H1 (cell line): ENCODE results near the gene SRD5A3. TPM values are rescaled to one million over a fixed set of nuclear protein-coding genes. Genes with fewer than 3 reads are reported as not detected.

ENCODE experiments used
- CTCF ChIA-PET: fragments of 300-600 bp; sonication (Branson Sonifier 250); formaldehyde crosslinking; loops from one replicate; lab custom pipeline; 2021; ENCODE audit not compliant: partially characterized antibody; lab: Charles Lee
- POLR2A ChIA-PET: fragments of 300-600 bp; sonication (Branson Sonifier 250); formaldehyde crosslinking; loops from one replicate; lab custom pipeline; 2021; ENCODE audit warnings: inconsistent platforms; ENCODE audit not compliant: partially characterized antibody; lab: Charles Lee
- DNase-seq, 2 experiments: peaks; one replicate each; pipeline versions ENCODE4 v3.0.0 to v3.0.0-alpha.2; 2010 to 2022; ENCODE audit warnings: low spot score in 2 of 2, low read depth in 1 of 2, mixed read lengths in 1 of 2
- FAIRE-seq: peaks from 2 replicates; lab custom pipeline; 2011; peaks lifted over from hg19 to GRCh38; lab: Jason Lieb, UNC
- H2AFZ ChIP-seq: 2 replicates; pipeline ENCODE4 v1.8.1; 2012; ENCODE audit warnings: low read length, inconsistent platforms
- H2AK5ac ChIP-seq: 2 replicates; pipeline ENCODE4 v1.6.1; 2013; ENCODE audit warnings: low read depth, low read length
- H2BK120ac ChIP-seq: replicated peaks from 2 replicates; pipeline ENCODE3; 2013; ENCODE audit warnings: low read depth, low read length, inconsistent platforms
- H2BK12ac ChIP-seq: 2 replicates; pipeline ENCODE4 v1.6.1; 2013; ENCODE audit warnings: low read depth, low read length
- H2BK15ac ChIP-seq: 2 replicates; pipeline ENCODE4 v1.6.1; 2013; ENCODE audit warnings: low read length
- H2BK20ac ChIP-seq: 2 replicates; pipeline ENCODE4 v1.6.1; 2013; ENCODE audit warnings: low read length
- H2BK5ac ChIP-seq: 2 replicates; pipeline ENCODE4 v1.6.1; 2013; ENCODE audit warnings: low read depth, low read length
- H3K14ac ChIP-seq: 2 replicates; pipeline ENCODE4 v1.6.1; 2013; ENCODE audit warnings: inconsistent platforms; ENCODE audit not compliant: insufficient read length
- H3K18ac ChIP-seq: 2 replicates; pipeline ENCODE4 v1.6.1; 2013; ENCODE audit warnings: low read length; ENCODE audit errors: extremely low read depth
- H3K23ac ChIP-seq: 2 replicates; pipeline ENCODE4 v1.6.1; 2013; ENCODE audit warnings: inconsistent platforms; ENCODE audit not compliant: insufficient read length
- H3K23me2 ChIP-seq: 2 replicates; pipeline ENCODE4 v1.6.1; 2013; ENCODE audit warnings: low read depth, low read length
- H3K27ac ChIP-seq: 2 replicates; pipeline ENCODE4 v1.6.1; 2011; ENCODE audit warnings: low read depth, low read length, inconsistent platforms
- H3K27me3 ChIP-seq, 4 experiments: replicated peaks in 1 of 4; 1 replicate in 1 of 4; 2 replicates in 3 of 4; pipeline versions ENCODE4 v1.6.1 to v1.8.1; 2011 to 2013; ENCODE audit warnings: low read length in 3 of 4, mild to moderate bottlenecking in 3 of 4, inconsistent platforms in 2 of 4, mixed read lengths in 2 of 4, moderate library complexity in 1 of 4; ENCODE audit not compliant: control insufficient read depth in 3 of 4, insufficient read depth in 3 of 4; ENCODE audit errors: extremely low read depth in 1 of 4
- H3K36me3 ChIP-seq, 4 experiments: 2 replicates each; pipeline versions ENCODE4 v1.6.1 to v1.8.1; 2011 to 2013; ENCODE audit warnings: mild to moderate bottlenecking in 4 of 4, low read length in 3 of 4, moderate library complexity in 2 of 4, control low read depth in 1 of 4, inconsistent platforms in 1 of 4; ENCODE audit not compliant: insufficient read depth in 4 of 4, control insufficient read depth in 2 of 4
- H3K4ac ChIP-seq: replicated peaks from 2 replicates; pipeline ENCODE3; 2013; ENCODE audit warnings: low read length, low read depth, mixed read lengths, inconsistent platforms; ENCODE audit not compliant: insufficient read length
- H3K4me1 ChIP-seq, 4 experiments: replicated peaks in 1 of 4; 1 replicate in 1 of 4; 2 replicates in 3 of 4; pipeline versions ENCODE4 v1.6.1 to v1.8.1; 2011 to 2013; ENCODE audit warnings: low read length in 3 of 4, inconsistent platforms in 2 of 4, mixed read lengths in 1 of 4; ENCODE audit not compliant: insufficient read depth in 4 of 4, control insufficient read depth in 3 of 4
- H3K4me2 ChIP-seq, 2 experiments: 2 replicates each; pipeline versions ENCODE4 v1.6.1 to v1.8.1; 2011 to 2013; ENCODE audit warnings: low read depth in 2 of 2, low read length in 2 of 2, control low read depth in 1 of 2, inconsistent platforms in 1 of 2, mild to moderate bottlenecking in 1 of 2; ENCODE audit not compliant: insufficient read depth in 1 of 2
- H3K4me3 ChIP-seq, 4 experiments: fragments of 200-600, 300-600 bp in 1 of 4; sonication (generic), shearing (Covaris generic), sonication (Bioruptor Twin) in 1 of 4; 2 replicates each; pipeline versions ENCODE4 v1.5.1 to v1.8.1; 2011 to 2016; ENCODE audit warnings: low read length in 4 of 4, low read depth in 3 of 4, control low read depth in 2 of 4, inconsistent platforms in 2 of 4, mild to moderate bottlenecking in 2 of 4, mixed read lengths in 1 of 4, moderate library complexity in 1 of 4; ENCODE audit not compliant: insufficient read depth in 2 of 4; ENCODE audit errors: extremely low read depth in 1 of 4
- H3K56ac ChIP-seq: replicated peaks from 2 replicates; pipeline ENCODE3; 2013; ENCODE audit warnings: low read depth, mild to moderate bottlenecking, mixed read lengths, low read length, inconsistent platforms; ENCODE audit not compliant: insufficient read length
- H3K79me1 ChIP-seq: 2 replicates; pipeline ENCODE4 v1.6.1; 2013; ENCODE audit warnings: low read depth, low read length, control low read depth
- H3K79me2 ChIP-seq, 2 experiments: 2 replicates each; pipeline versions ENCODE4 v1.6.1 to v1.8.1; 2012 to 2013; ENCODE audit warnings: low read length in 2 of 2, mild to moderate bottlenecking in 2 of 2, inconsistent platforms in 1 of 2; ENCODE audit not compliant: insufficient read depth in 2 of 2, control insufficient read depth in 1 of 2
- H3K9ac ChIP-seq, 4 experiments: replicated peaks in 1 of 4; 1 replicate in 1 of 4; 2 replicates in 3 of 4; pipeline versions ENCODE4 v1.6.1 to v1.8.1; 2011 to 2013; ENCODE audit warnings: low read depth in 3 of 4, low read length in 3 of 4, control low read depth in 2 of 4, mild to moderate bottlenecking in 2 of 4, moderate library complexity in 2 of 4, inconsistent platforms in 1 of 4; ENCODE audit errors: extremely low read depth in 1 of 4
- H3K9me3 ChIP-seq, 2 experiments: 2 replicates each; pipeline versions ENCODE4 v1.6.1 to v1.8.1; 2012 to 2013; ENCODE audit warnings: mild to moderate bottlenecking in 2 of 2, moderate library complexity in 2 of 2, control low read depth in 1 of 2, inconsistent platforms in 1 of 2, low read depth in 1 of 2, low read length in 1 of 2, mixed read lengths in 1 of 2; ENCODE audit not compliant: insufficient read depth in 2 of 2
- H4K20me1 ChIP-seq, 2 experiments: replicated peaks in 1 of 2; 2 replicates each; pipeline versions ENCODE3 to v1.8.1; 2011 to 2013; ENCODE audit warnings: inconsistent platforms in 2 of 2, low read length in 2 of 2, mild to moderate bottlenecking in 1 of 2; ENCODE audit not compliant: insufficient read depth in 2 of 2, control insufficient read depth in 1 of 2
- H4K5ac ChIP-seq: 2 replicates; pipeline ENCODE4 v1.6.1; 2013; ENCODE audit warnings: low read length, low read depth, mixed read lengths, inconsistent platforms; ENCODE audit not compliant: insufficient read length
- H4K8ac ChIP-seq: 2 replicates; pipeline ENCODE4 v1.8.0; 2013; ENCODE audit warnings: mild to moderate bottlenecking, moderate library complexity, low read length, inconsistent platforms; ENCODE audit not compliant: insufficient read depth; ENCODE audit errors: extremely low read depth
- H4K91ac ChIP-seq: replicated peaks from 2 replicates; pipeline ENCODE3; 2013; ENCODE audit warnings: low read length, mixed read lengths, inconsistent platforms; ENCODE audit not compliant: insufficient read length
- TAF1 ChIP-seq: IDR thresholded peaks from 2 replicates; pipeline ENCODE4 v1.6.1; 2011; ENCODE audit warnings: mild to moderate bottlenecking, low read depth, low read length
- polyA plus RNA-seq, 7 experiments: library from polyadenylated mRNA; depleted of rRNA in 3 of 7; stranded (reverse) in 5 of 7; unstranded in 2 of 7; fragments of >200 nt in 5 of 7; fragments of 200-250 nt in 2 of 7; gene quantifications; 1 replicate in 5 of 7; 2 replicates in 1 of 7; 4 replicates in 1 of 7; pipeline versions ENCODE4 v1.2.1 to v1.2.3, GENCODE V29; 2011 to 2013; ENCODE audit warnings: missing spikeins in 2 of 7, mixed read lengths in 2 of 7
- total RNA-seq: library from RNA; stranded (reverse); fragmentation: NEBNext Ultra II Directional; extraction: Animal tissue kit (Norgen Biotek cat#: 25700); gene quantifications from 2 replicates; pipeline ENCODE4 v1.2.1, GENCODE V29; 2021

The SRD5A3 gene
- total and polyA plus RNA-seq, 2 of the 8 experiments (the other 6 are each of a cell fraction or from before 2014, with no cell fraction given), result 19.6 to 34.6 TPM

DNA sequence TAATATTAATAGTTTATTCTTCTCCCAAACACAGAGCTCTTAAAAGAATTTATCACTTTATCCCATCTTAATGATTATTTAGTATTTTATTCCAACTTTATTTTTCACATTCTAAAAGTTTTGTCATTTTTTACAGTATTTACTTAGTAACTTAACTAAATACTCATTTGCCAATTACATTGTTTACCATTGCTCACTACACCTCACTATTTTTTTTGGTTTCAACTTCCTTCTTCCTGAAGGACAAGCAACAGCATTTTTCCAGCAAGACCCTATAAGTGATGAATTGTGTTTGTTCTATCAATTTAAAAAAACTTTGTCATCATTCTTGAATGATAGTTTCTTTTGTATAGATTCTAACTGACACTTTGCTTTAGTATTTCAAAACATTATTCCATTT, 19.4 kb upstream of the SRD5A3 start:
- Histone ChIP-seq H4K5ac (no peak overlapping the region), H3K4me3 (no peak overlapping the region), H3K27me3 (no peaks in the 10 kb centered on the region), H3K56ac (no peak overlapping the region), H2AFZ (no peak overlapping the region), H3K14ac (no peak overlapping the region), H3K36me3 (no peaks in the 10 kb centered on the region), H3K23ac (no peak overlapping the region), H3K79me2 (no peaks in the 10 kb centered on the region), H3K27ac (no peak overlapping the region), H3K4ac (no peak overlapping the region), H2BK15ac (no peak overlapping the region), H3K18ac (no peak overlapping the region), H3K23me2 (no peaks in the 10 kb centered on the region), H2AK5ac (no peak overlapping the region), H3K4me1 (peaks cover 0 to 3% (median 0%) of the 10 kb centered on the region in 4 experiments; a peak in 1 of 7 replicates), H2BK5ac (no peak overlapping the region), H4K91ac (no peak overlapping the region), H4K8ac (no peak overlapping the region), H3K9ac (no peak overlapping the region), H4K20me1 (no peaks in the 10 kb centered on the region), H3K79me1 (no peaks in the 10 kb centered on the region), H3K4me2 (no peak overlapping the region), H2BK12ac (no peak overlapping the region), H2BK20ac (no peak overlapping the region), H3K9me3 (no peaks in the 10 kb centered on the region), H2BK120ac (no peak overlapping the region)
- CTCF ChIA-PET, result interaction anchor here (1.0 to 2.7 kb wide), 6 partner anchors 12 to 331 kb away, joined by 3 to 12 read pairs (median 4); no protein-coding TSS in a partner anchor
- POLR2A ChIA-PET, result no interaction called here
- no peak for FAIRE-seq
- TF ChIP-seq TAF1, result no peak
- DNase-seq, result no peak
